GM12892 (cell line): ENCODE results near the gene OR13H1.

ENCODE experiments used
- POLR2A ChIP-seq: IDR thresholded peaks from 2 replicates; pipeline ENCODE4 v1.6.1; 2011; ENCODE audit warnings: low read depth, low read length, control low read depth
- TAF1 ChIP-seq: IDR thresholded peaks from 2 replicates; pipeline ENCODE4 v1.6.1; 2011; ENCODE audit warnings: low read depth, mild to moderate bottlenecking, control low read depth, low read length, borderline replicate concordance

GRCh38 chrX:131549011-131549410 is 5.1 kb downstream of the OR13H1 start:
- no peak for TF ChIP-seq POLR2A
- TF ChIP-seq TAF1: no peak
